Upper lobe of right lung (tissue), 1 donor: ENCODE measurements around the gene LRRC7. TPM values are rescaled to one million over a fixed set of nuclear protein-coding genes. Genes with fewer than 3 reads are reported as not detected.

Experiments used
- ATAC-seq: fragments of 200-7000 bp; cut with Tn5 transposase; one replicate; pipeline ENCODE4 v1.9.1; 2020; ENCODE audit warnings: mild to moderate bottlenecking, moderate library complexity
- DNase-seq: peaks from one replicate; pipeline ENCODE4 v3.0.0-alpha.2; 2020
- H3K27ac ChIP-seq: fragments of 200-600 bp; one replicate; pipeline ENCODE4 v1.8.0; 2022
- H3K27me3 ChIP-seq: fragments of 200-600 bp; one replicate; pipeline ENCODE4 v1.8.0; 2022; ENCODE audit warnings: mild to moderate bottlenecking
- H3K36me3 ChIP-seq: fragments of 200-600 bp; one replicate; pipeline ENCODE4 v1.8.0; 2022
- H3K4me1 ChIP-seq: fragments of 200-600 bp; one replicate; pipeline ENCODE4 v1.8.0; 2022
- H3K4me3 ChIP-seq: fragments of 200-600 bp; one replicate; pipeline ENCODE4 v1.8.0; 2022; ENCODE audit warnings: mild to moderate bottlenecking
- H3K9me3 ChIP-seq: fragments of 200-600 bp; one replicate; pipeline ENCODE4 v1.8.0; 2022
- intact Hi-C: fragments of 100-400 bp; cut with DNase I; formaldehyde crosslinking; loops from one replicate; pipeline ENCODE4 v1.11.0; 2022
- total RNA-seq: library from RNA; stranded (reverse); fragmentation: NEBNext Ultra II Directional; extraction: Animal tissue kit (Norgen Biotek cat#: 25700); gene quantifications from one replicate; pipeline ENCODE4 v1.2.1, GENCODE V29; 2021
- TF ChIP-seq, protein P1 (sequence below): fragments of 200-600 bp; IDR thresholded peaks from one replicate; pipeline ENCODE4 v1.8.0; 2022; ENCODE audit warnings: antibody characterized with exemption
- donor health status: DM: no; HTN: yes; CAD: no; lungs with severe emphysema.

Gene LRRC7
- total RNA-seq, 1 donor from 2014 or later: not detected

DNA sequence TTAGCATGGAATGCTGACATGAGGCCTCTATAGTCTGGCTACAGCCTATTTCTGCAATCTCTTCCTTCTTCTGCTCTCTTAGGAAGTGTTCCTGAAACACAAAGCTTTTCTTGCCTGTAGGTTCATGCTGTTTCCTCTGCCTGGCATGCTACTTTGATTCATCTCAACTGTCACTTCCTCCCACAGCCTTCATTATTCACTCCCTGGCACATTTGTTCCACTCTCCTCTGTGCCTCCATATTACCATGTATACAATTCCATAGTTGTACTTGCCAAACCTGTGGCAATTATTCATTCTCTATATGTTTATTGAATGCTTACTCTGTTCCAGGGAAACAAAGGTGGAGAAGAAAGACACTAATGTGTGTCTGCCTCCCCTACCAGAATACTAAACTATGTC, 210.2 kb downstream of the LRRC7 start:
- DNase-seq: no peak
- H3K4me1 ChIP-seq: no peaks in the 10 kb centered on the region
- TF ChIP-seq, protein P1, sequence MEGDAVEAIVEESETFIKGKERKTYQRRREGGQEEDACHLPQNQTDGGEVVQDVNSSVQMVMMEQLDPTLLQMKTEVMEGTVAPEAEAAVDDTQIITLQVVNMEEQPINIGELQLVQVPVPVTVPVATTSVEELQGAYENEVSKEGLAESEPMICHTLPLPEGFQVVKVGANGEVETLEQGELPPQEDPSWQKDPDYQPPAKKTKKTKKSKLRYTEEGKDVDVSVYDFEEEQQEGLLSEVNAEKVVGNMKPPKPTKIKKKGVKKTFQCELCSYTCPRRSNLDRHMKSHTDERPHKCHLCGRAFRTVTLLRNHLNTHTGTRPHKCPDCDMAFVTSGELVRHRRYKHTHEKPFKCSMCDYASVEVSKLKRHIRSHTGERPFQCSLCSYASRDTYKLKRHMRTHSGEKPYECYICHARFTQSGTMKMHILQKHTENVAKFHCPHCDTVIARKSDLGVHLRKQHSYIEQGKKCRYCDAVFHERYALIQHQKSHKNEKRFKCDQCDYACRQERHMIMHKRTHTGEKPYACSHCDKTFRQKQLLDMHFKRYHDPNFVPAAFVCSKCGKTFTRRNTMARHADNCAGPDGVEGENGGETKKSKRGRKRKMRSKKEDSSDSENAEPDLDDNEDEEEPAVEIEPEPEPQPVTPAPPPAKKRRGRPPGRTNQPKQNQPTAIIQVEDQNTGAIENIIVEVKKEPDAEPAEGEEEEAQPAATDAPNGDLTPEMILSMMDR: no peak
- H3K27ac ChIP-seq: no peak overlapping the region
- no peaks in the 10 kb centered on the region for H3K36me3 ChIP-seq
- intact Hi-C loops: no loop called here
- no peak for ATAC-seq
- no peaks in the 10 kb centered on the region for H3K27me3 ChIP-seq
- no peak overlapping the region for H3K4me3 ChIP-seq
- H3K9me3 ChIP-seq: no peaks in the 10 kb centered on the region

DNA sequence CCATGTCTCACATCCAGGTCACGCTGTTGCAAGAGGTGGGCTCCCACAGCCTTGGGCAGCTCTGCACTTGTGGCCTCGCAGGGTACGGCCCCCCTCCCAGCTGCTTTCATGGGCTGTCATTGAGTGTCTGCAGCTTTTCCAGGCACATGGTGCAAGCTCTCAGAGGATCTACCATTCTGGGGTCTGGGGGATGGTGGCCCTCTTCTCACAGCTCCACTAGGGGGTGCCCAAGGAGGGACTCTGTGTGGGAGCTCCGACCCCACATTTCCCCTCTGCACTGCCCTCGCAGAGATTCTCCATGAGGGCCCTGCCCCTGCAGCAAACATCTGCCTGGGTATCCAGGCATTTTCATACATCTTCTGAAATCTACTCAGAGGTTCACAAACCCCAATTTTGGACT, 219.4 kb downstream of the LRRC7 start:
- intact Hi-C loops: no loop called here
- Histone ChIP-seq H3K27ac (no peak overlapping the region), H3K27me3 (no peaks in the 10 kb centered on the region), H3K4me3 (no peak overlapping the region), H3K9me3 (no peaks in the 10 kb centered on the region), H3K4me1 (no peaks in the 10 kb centered on the region), H3K36me3 (no peaks in the 10 kb centered on the region)
- TF ChIP-seq, protein P1: no peak
- DNase-seq (no peak), ATAC-seq (no peak)

DNA sequence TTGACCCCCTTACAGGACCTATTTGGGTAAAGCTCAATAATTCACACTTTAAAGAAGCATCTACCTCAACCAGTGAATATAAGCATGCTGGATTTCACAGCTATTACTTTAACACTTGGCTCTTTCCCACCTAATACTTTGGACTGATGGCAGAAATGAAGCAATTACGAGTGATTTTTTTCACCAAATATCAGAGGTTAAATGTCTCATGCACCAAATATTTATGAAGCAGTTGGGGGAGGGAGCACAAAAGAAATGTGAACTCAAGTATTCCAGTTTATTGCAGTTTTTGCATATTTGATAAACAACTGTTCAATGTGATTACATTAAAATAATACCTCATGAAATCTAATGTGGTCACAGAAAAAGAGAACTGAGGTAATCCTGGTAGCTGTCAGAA, 223.6 kb downstream of the LRRC7 start:
- DNase-seq (no peak), ATAC-seq (no peak)
- H3K4me1 ChIP-seq: no peaks in the 10 kb centered on the region
- intact Hi-C loops: no loop called here
- TF ChIP-seq, protein P1: no peak
- no peak overlapping the region for H3K27ac ChIP-seq
- H3K9me3 ChIP-seq: no peaks in the 10 kb centered on the region
- H3K4me3 ChIP-seq: no peak overlapping the region
- H3K27me3 ChIP-seq: no peaks in the 10 kb centered on the region
- H3K36me3 ChIP-seq: no peaks in the 10 kb centered on the region

DNA sequence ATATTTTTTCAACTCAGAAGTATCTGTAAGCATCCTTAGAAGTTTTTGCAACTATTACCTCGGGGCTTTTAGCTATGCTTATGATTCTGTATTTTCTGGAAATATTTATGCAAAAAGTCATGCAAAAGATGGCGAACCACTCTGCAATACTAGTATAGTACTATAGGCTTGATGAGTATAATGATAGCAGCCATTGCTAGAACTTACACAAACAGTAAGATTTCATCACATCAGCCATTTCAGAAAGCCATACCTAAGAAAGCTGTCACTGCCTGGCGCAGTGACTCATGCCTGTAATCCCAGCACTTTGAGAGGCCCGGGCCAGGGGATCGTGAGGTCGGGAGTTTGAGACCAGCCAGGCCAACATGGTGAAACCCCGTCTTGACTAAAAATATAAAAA, 227.1 kb downstream of the LRRC7 start:
- Histone ChIP-seq H3K27me3 (no peaks in the 10 kb centered on the region), H3K27ac (no peak overlapping the region), H3K4me1 (no peaks in the 10 kb centered on the region), H3K4me3 (no peak overlapping the region), H3K36me3 (no peaks in the 10 kb centered on the region), H3K9me3 (no peaks in the 10 kb centered on the region)
- intact Hi-C loops: no loop called here
- TF ChIP-seq, protein P1: no peak
- DNase-seq (no peak), ATAC-seq (no peak)

DNA sequence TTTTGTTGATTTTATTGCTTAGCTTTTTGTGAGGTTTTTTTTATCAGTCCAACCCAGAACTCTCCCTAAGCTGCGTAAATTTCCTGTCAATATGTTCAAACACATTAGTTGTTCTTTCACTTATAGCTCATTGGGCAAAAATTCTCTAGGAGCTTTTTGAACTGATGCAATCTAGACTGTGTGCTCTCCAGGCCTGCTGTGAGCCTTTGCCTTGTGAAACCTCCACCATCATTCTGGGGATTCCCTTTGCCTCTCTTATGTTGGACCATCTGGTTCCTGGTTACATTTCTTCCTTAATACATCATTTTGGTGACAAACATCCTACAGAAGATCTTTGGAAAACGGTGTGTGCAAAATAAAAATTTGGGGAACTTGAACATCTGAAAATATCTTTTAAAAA, 247.2 kb downstream of the LRRC7 start:
- TF ChIP-seq, protein P1: no peak
- Histone ChIP-seq H3K27me3 (no peaks in the 10 kb centered on the region), H3K4me1 (no peaks in the 10 kb centered on the region), H3K9me3 (no peaks in the 10 kb centered on the region), H3K36me3 (no peaks in the 10 kb centered on the region), H3K27ac (no peak overlapping the region), H3K4me3 (no peak overlapping the region)
- no peak for ATAC-seq
- DNase-seq: no peak
- intact Hi-C loops: no loop called here

DNA sequence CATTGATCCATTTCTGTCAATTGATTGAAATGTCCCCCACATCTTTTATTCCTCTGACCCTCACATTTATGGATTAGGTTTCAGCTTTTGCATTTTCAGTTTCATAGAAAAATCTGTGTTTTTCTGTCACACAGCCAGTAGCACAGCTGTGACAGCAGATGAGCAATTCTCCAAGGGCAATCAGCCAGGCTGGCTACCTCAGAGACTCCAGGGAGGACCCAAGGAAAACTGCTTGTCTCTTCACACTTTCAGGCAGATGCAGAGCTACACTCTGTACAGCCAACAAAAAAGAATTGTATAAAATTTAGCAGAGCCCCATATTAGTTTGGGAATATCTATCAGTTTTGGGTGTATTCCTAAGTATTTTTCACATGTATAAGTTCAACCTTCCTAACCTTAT, 257.2 kb downstream of the LRRC7 start:
- intact Hi-C loops: no loop called here
- Histone ChIP-seq H3K36me3 (no peaks in the 10 kb centered on the region), H3K27me3 (no peaks in the 10 kb centered on the region), H3K4me1 (no peaks in the 10 kb centered on the region), H3K9me3 (no peaks in the 10 kb centered on the region), H3K27ac (no peak overlapping the region), H3K4me3 (no peak overlapping the region)
- TF ChIP-seq, protein P1: no peak
- DNase-seq: no peak
- ATAC-seq: no peak
